Right kidney (tissue), 1 donor: ENCODE measurements around the gene GOLIM4.
"Not testable (repeated sequence)": the region's sequence is repeated elsewhere in the genome, so short reads cannot be mapped to it uniquely, and the experiment has no call there.

Experiments used
- DNase-seq: peaks from one replicate; pipeline ENCODE4 v3.0.0-alpha.2; 2016

Gene GOLIM4

GRCh38 chr3:168049367-168049974 is 46.3 kb downstream of the GOLIM4 start:
- DNase-seq: no peak

GRCh38 chr3:168048414-168049330 is 47.1 kb downstream of the GOLIM4 start:
- peak; percentile 11 for DNase-seq

- no peak for DNase-seq
Measured at GRCh38 chr3:168047936-168048335, 47.8 kb downstream of the GOLIM4 start.

GRCh38 chr3:168047190-168047795 is 48.4 kb downstream of the GOLIM4 start:
- peak; percentile 13 for DNase-seq

- no peak for DNase-seq
Measured at GRCh38 chr3:168044049-168044448, 51.7 kb downstream of the GOLIM4 start.

- DNase-seq: no peak
Measured at GRCh38 chr3:168040607-168041208, 55.0 kb downstream of the GOLIM4 start.

- DNase-seq: no peak
Measured at GRCh38 chr3:168037020-168037419, 58.7 kb downstream of the GOLIM4 start.

- DNase-seq: no peak
Measured at GRCh38 chr3:168036619-168037018, 59.1 kb downstream of the GOLIM4 start.

GRCh38 chr3:168034152-168034928 is 61.4 kb downstream of the GOLIM4 start:
- DNase-seq: no peak

- no peak for DNase-seq
Measured at GRCh38 chr3:168030577-168030976, 65.1 kb downstream of the GOLIM4 start.

- DNase-seq: no peak
Measured at GRCh38 chr3:168029705-168030104, 66.0 kb downstream of the GOLIM4 start.

GRCh38 chr3:168028086-168028485 is 67.6 kb downstream of the GOLIM4 start:
- no peak for DNase-seq

GRCh38 chr3:168026764-168027163 is 69.0 kb downstream of the GOLIM4 start:
- DNase-seq: no peak

GRCh38 chr3:168025076-168025475 is 70.6 kb downstream of the GOLIM4 start:
- no peak for DNase-seq

GRCh38 chr3:168024537-168024941 is 71.2 kb downstream of the GOLIM4 start:
- no peak for DNase-seq

GRCh38 chr3:168021737-168022450 is 73.8 kb downstream of the GOLIM4 start:
- DNase-seq: no peak

GRCh38 chr3:168011280-168011679 is 84.4 kb downstream of the GOLIM4 start:
- DNase-seq: not testable (repeated sequence)

- no peak for DNase-seq
Measured at GRCh38 chr3:168006584-168006983, 89.1 kb downstream of the GOLIM4 start.

- no peak for DNase-seq
Measured at GRCh38 chr3:168003911-168004310, 91.8 kb downstream of the GOLIM4 start.

- no peak for DNase-seq
Measured at GRCh38 chr3:168002786-168003368, 92.8 kb downstream of the GOLIM4 start.

- no peak for DNase-seq
Measured at GRCh38 chr3:168001244-168001643, 94.5 kb downstream of the GOLIM4 start.
